GM19238 (cell line): ENCODE results near the gene COX10.

Source experiments
- DNase-seq: peaks from one replicate; pipeline ENCODE4 v3.0.0; 2011; ENCODE audit warnings: low spot score; ENCODE audit not compliant: insufficient read length

COX10 gene

GRCh38 chr17:14070344-14070984 is 1.2 kb downstream of the COX10 start:
- DNase-seq, result no peak

GRCh38 chr17:14072881-14073280 is 3.6 kb downstream of the COX10 start:
- DNase-seq, result no peak

- DNase-seq, result no peak
These were observed 8.7 kb downstream of the COX10 start for GRCh38 chr17:14078027-14078426.

GRCh38 chr17:14080847-14081251 is 11.5 kb downstream of the COX10 start:
- no peak for DNase-seq

GRCh38 chr17:14082848-14083247 is 13.5 kb downstream of the COX10 start:
- no peak for DNase-seq

- no peak for DNase-seq
These were observed 15.7 kb downstream of the COX10 start for GRCh38 chr17:14084955-14085354.

GRCh38 chr17:14086189-14086588 is 16.9 kb downstream of the COX10 start:
- no peak for DNase-seq

GRCh38 chr17:14089179-14089578 is 19.9 kb downstream of the COX10 start:
- DNase-seq, result no peak

GRCh38 chr17:14091367-14091766 is 22.1 kb downstream of the COX10 start:
- DNase-seq, result no peak

- DNase-seq, result no peak
These were observed 23.5 kb downstream of the COX10 start for GRCh38 chr17:14092808-14093207.

- DNase-seq, result no peak
These were observed 25.6 kb downstream of the COX10 start for GRCh38 chr17:14094676-14095601.

GRCh38 chr17:14095631-14096030 is 26.3 kb downstream of the COX10 start:
- no peak for DNase-seq

GRCh38 chr17:14098246-14098645 is 28.9 kb downstream of the COX10 start:
- no peak for DNase-seq

- DNase-seq, result no peak
These were observed 32.7 kb downstream of the COX10 start for GRCh38 chr17:14101976-14102375.

- DNase-seq, result no peak
These were observed 34.5 kb downstream of the COX10 start for GRCh38 chr17:14103836-14104235.

GRCh38 chr17:14104734-14105133 is 35.4 kb downstream of the COX10 start:
- no peak for DNase-seq

GRCh38 chr17:14107889-14108288 is 38.6 kb downstream of the COX10 start:
- no peak for DNase-seq

GRCh38 chr17:14112407-14112806 is 43.1 kb downstream of the COX10 start:
- no peak for DNase-seq

GRCh38 chr17:14113137-14113536 is 43.8 kb downstream of the COX10 start:
- DNase-seq, result no peak

GRCh38 chr17:14116263-14117024 is 47.1 kb downstream of the COX10 start:
- DNase-seq, result no peak

- DNase-seq, result no peak
These were observed 49.6 kb downstream of the COX10 start for GRCh38 chr17:14118951-14119350.

GRCh38 chr17:14119546-14119945 is 50.2 kb downstream of the COX10 start:
- DNase-seq, result no peak
